ENCODE data around the gene MYBPC2.
A peak's percentile ranks its signal among the peaks of the same experiment; 100 is the strongest.
"Not testable (repeated sequence)": the region's sequence is repeated elsewhere in the genome, so short reads cannot be mapped to it uniquely, and the experiment has no call there.

Gene MYBPC2

DNA sequence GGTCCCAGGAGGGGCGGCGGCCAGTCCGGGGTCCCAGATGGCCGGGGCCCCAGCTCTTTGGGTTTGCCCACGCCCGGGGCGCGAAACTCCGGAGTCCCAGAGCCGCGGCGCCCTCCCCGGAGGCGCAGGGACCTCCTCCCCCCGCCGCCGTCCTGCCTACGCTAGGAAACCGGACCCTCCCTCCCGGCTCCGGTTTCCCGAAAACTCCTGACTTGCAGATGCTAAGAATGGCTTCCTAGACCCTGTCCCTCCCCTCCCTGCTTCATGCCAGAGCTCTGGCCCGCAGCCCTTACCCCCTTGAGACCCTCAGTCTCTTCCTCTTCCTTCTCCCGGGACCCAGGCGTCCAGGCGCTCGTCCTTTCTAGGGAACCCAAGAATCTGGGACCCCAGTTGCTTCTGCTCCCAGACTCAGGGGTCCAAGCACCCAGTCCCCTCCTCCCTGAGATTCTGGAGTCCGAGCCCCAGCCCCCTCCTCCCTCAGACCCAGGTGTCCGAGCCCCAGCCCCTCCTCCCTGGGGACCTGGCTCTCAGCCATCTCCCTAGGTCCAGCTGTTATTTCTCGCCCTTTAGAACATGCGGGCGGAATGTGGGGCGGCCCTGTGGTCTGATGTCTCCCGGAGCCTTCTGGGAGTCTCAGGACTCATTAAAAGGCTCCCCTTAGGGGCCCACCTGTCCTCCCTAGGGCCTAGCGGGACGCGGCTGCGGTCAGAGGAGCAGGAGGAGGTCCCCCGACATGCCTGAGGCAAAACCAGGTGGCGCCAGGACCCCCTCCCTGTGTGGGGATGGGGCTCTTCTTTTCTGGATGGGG is at the start of gene MYBPC2:
Gene MYBPC2 (plus strand): TSS at position 672 of the 808 bp plus-strand sequence. CDS start 62 bp downstream, at position 734.
- H3K36me3 ChIP-seq (ENCODE audit: insufficient read depth, low read length): no peaks in the 10 kb centered on the region
- H3K9ac ChIP-seq (ENCODE audit: insufficient read length): peak within 1 kb of the TSS; percentile 47
- H3K4me3 ChIP-seq: peak within 1 kb of the TSS; percentile 76
- no peaks in the 10 kb centered on the region for H3K9me3 ChIP-seq (ENCODE audit: low read depth, low read length)
- no peak for DNase-seq (ENCODE audit: low read depth, low spot score)
- TF ChIP-seq EZH2 (IDR thresholded peaks at IDR 0.05) (no peak), POLR2AphosphoS5 (IDR thresholded peaks at IDR 0.05; ENCODE audit: borderline replicate concordance, low read depth, low read length) (no peak), FOXP2 (optimal IDR thresholded peaks at IDR 0.05; ENCODE audit: control extremely low read depth, extremely low read length, insufficient read depth) (no peak)
- no peak within 1 kb of the TSS for H3K27ac ChIP-seq

DNA sequence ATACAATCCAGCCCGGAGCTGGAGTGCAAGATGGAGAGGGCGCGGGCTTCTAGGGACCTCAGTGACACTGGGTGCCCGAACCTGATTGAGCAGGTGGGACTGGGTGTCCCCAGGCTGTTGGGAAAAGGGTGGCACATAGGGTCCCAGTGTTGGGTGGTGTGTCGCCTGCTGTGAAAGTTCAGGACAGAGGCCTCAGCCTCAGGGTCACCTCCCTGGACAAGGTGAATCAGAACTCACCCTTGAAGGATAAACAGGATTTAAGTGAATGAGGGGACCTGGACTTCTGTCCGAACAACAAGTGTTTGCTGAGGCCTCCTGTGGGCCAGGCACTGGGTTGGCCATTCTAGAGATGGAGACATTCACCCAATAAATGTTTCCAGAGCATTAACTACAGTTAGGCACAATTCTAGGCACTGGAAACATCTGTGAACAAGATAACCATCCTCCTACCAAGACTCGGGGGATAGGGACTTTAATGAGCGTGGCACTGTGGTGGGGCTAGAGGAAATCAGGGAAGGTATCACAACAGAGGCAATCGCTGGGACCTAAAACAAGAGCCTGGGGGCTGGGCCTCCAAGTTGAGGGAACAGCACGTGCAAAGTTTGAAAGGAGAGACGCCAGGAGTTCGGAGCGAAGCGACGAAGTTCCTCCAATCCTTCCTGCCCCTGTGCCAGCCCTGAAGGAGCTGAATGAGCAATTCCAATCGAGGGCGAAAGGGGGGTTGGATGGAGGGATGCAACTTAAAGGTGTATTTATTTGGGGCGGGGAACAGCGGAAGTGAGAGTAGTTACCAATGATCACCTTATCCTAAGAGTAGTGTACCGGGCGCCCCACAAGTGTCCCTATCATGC is 49.5 kb upstream of the MYBPC2 start:
- Histone ChIP-seq H3K9me3 (ENCODE audit: low read depth, low read length) (no peaks in the 10 kb centered on the region), H3K9ac (ENCODE audit: insufficient read length) (peak overlapping the region; percentile 75), H3K27ac (peak overlapping the region; percentile 68; the same call in 1 of the 2 replicates), H3K4me3 (peak overlapping the region; percentile 86), H3K36me3 (ENCODE audit: insufficient read depth, low read length) (peaks cover 35% of the 10 kb centered on the region; the same call in 1 of the 2 replicates)
- no peak for DNase-seq (ENCODE audit: low read depth, low spot score)
- TF ChIP-seq POLR2AphosphoS5 (IDR thresholded peaks at IDR 0.05; ENCODE audit: borderline replicate concordance, low read depth, low read length) (no peak), EZH2 (IDR thresholded peaks at IDR 0.05) (no peak), FOXP2 (optimal IDR thresholded peaks at IDR 0.05; ENCODE audit: control extremely low read depth, extremely low read length, insufficient read depth) (no peak)

DNA sequence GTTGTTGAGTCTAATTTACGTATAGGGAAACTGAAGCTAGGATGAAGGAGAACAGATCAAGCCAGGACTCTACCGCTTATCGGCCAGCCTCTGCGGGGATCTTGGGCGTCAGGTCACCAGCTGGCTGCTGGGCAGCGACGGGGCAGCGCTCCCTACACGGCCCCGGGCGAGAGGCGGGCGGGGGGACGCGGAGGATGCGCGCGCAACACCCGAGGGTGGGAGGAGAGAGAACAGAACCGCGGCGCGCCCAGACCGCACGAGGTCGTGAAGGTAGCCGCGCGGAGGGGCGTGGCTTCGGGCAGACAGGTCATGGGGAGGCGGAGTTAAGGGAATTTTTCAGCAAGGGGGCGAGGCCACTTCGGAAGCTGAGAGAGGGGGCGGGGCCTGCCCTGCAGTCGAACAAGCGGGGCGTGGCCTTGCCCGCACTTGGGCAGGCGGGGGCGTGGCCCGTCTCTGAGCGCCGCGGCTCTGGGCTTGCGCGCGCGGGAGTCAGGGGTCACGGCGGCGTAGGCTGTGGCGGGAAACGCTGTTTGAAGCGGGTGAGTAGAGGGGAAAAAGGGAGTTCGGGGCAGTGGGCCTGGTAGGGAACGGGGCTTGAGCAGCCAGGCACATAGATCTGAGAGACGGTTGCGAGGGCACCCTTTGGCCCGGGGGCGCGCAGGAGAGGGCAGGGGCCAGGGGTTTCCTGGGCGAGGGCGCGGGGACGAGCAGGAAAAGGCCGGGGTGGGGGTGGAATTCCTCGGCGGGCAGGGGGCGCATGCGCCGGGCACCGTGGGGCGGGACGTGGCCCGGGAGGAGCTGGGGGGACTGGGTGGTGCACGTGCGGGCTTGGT is 48.6 kb upstream of the MYBPC2 start, which contains the start of gene POLD1:
Gene POLD1 (plus strand): TSS at position 496 of the 833 bp plus-strand sequence. CDS start 14,505 bp downstream, outside the sequence.
- peak within 1 kb of the TSS; percentile 80 for H3K9ac ChIP-seq (ENCODE audit: insufficient read length)
- peaks cover 27% of the 10 kb centered on the region; the same call in 1 of the 2 replicates for H3K36me3 ChIP-seq (ENCODE audit: insufficient read depth, low read length)
- H3K4me3 ChIP-seq: peak within 1 kb of the TSS; percentile 86
- TF ChIP-seq FOXP2 (optimal IDR thresholded peaks at IDR 0.05; ENCODE audit: control extremely low read depth, extremely low read length, insufficient read depth) (no peak), POLR2AphosphoS5 (IDR thresholded peaks at IDR 0.05; ENCODE audit: borderline replicate concordance, low read depth, low read length) (peak; percentile 83)
- H3K9me3 ChIP-seq (ENCODE audit: low read depth, low read length): no peaks in the 10 kb centered on the region
- DNase-seq (ENCODE audit: low read depth, low spot score): peak; percentile 80
- H3K27ac ChIP-seq: peak within 1 kb of the TSS; percentile 68

DNA sequence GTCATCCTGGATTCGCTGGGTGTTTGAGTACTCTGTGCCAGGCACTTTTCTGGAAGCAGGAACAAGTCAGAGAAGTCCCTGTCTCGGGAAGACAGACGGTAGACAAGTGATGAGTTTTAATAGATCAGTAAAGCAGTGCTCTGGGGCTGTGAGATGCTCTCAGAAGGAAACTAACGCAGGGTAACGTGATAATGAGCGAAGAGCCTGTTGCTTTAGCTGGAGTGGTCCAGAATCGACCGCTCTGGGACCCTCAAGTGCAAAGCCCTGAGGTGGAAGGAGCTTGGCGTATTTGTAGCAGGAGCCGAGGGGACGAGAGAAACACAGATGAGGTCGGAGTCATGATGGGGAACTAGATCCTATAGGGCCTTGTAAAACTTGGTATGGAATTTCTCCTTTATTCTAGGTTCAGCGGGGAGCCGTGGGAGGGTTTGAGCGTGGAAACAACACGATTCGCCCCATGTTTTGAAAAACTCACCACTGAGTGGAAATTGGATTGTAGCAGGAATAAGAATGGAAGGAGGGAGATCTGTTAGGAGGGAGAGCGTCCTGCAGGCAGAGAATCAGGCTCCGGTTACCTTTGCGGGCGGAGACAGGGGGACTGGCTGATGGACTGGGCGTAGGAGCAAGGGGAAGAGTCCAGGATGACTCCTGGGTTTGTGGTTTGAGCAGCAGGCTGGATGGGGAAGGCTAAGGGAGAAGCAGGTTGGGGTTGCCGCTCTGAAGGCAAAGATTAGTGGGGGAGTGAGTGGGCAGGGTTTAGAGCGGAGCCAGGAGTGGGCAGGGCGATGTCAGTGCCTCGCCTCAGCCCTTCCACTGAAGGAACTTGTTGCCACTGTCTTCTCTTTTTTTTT is 47.8 kb upstream of the MYBPC2 start:
- Histone ChIP-seq H3K36me3 (ENCODE audit: insufficient read depth, low read length) (peaks cover 18% of the 10 kb centered on the region; the same call in 1 of the 2 replicates), H3K27ac (peak overlapping the region; percentile 63; the same call in 1 of the 2 replicates), H3K9ac (ENCODE audit: insufficient read length) (peak overlapping the region; percentile 80), H3K4me3 (peak overlapping the region; percentile 86), H3K9me3 (ENCODE audit: low read depth, low read length) (no peaks in the 10 kb centered on the region)
- DNase-seq (ENCODE audit: low read depth, low spot score): no peak
- TF ChIP-seq POLR2AphosphoS5 (IDR thresholded peaks at IDR 0.05; ENCODE audit: borderline replicate concordance, low read depth, low read length): no peak
- TF ChIP-seq FOXP2 (optimal IDR thresholded peaks at IDR 0.05; ENCODE audit: control extremely low read depth, extremely low read length, insufficient read depth): no peak
- TF ChIP-seq EZH2 (IDR thresholded peaks at IDR 0.05): no peak

DNA sequence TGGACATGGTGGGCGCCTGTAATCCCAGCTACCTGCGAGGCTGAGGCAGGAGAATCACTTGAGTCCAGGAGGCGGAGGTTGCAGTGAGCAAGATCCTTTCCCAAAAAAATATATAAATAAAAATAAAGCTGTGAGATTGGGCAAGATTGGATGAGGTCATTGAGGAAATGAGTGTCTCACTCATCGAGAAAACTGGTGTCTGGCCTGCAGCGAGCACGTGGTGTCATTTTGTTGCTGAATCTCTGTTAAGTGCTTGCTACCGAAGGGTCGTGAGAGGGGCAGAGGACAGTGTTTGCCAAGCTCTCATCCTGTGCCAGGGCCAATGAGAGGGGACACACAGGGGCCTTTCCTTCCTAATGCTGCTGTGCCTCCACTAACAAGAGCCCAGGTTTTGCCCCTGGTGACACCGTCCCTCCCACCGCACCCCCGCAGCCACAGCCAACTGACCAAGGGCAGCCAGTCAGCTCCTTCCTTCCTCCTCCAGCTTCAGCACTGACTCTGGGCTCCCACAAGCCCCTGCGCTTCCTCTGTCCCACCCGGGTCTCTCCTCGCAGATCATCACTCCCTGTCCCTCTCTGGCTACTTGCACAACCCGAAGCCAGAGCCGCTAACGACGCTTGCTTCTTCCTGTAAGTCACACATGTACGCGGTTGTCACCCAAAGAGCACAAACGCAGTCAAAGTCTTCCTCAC is 45.4 kb upstream of the MYBPC2 start:
- no peak overlapping the region for H3K4me3 ChIP-seq
- H3K36me3 ChIP-seq (ENCODE audit: insufficient read depth, low read length): peaks cover 22% of the 10 kb centered on the region; the same call in 1 of the 2 replicates
- no peak overlapping the region for H3K27ac ChIP-seq
- no peaks in the 10 kb centered on the region for H3K9me3 ChIP-seq (ENCODE audit: low read depth, low read length)
- H3K9ac ChIP-seq (ENCODE audit: insufficient read length): no peak overlapping the region
- TF ChIP-seq POLR2AphosphoS5 (IDR thresholded peaks at IDR 0.05; ENCODE audit: borderline replicate concordance, low read depth, low read length) (no peak), EZH2 (IDR thresholded peaks at IDR 0.05) (no peak), FOXP2 (optimal IDR thresholded peaks at IDR 0.05; ENCODE audit: control extremely low read depth, extremely low read length, insufficient read depth) (no peak)
- no peak for DNase-seq (ENCODE audit: low read depth, low spot score)

DNA sequence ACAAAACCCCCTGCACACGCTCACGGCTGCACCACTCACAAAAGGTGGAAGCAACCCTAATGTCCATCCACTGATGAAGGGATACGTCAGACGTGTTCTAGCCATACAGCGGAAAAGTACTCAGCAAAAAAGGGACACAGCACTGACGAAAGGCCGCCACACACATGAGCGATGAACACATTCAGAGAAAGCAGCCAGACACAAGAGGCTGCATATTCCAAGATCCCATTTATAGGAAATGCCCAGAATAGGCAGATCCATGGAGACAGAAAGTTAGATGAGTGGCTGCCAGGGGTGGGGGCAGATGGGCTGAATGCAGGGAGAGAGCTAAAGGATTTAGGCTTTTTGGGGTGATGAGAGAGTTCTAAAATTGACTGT is 44.8 kb upstream of the MYBPC2 start:
- peaks cover 27% of the 10 kb centered on the region for H3K36me3 ChIP-seq (ENCODE audit: insufficient read depth, low read length)
- no peak overlapping the region for H3K4me3 ChIP-seq
- no peak overlapping the region for H3K27ac ChIP-seq
- DNase-seq (ENCODE audit: low read depth, low spot score): no peak
- TF ChIP-seq POLR2AphosphoS5 (IDR thresholded peaks at IDR 0.05; ENCODE audit: borderline replicate concordance, low read depth, low read length) (no peak), FOXP2 (optimal IDR thresholded peaks at IDR 0.05; ENCODE audit: control extremely low read depth, extremely low read length, insufficient read depth) (no peak), EZH2 (IDR thresholded peaks at IDR 0.05) (no peak)
- H3K9me3 ChIP-seq (ENCODE audit: low read depth, low read length): no peaks in the 10 kb centered on the region
- no peak overlapping the region for H3K9ac ChIP-seq (ENCODE audit: insufficient read length)

DNA sequence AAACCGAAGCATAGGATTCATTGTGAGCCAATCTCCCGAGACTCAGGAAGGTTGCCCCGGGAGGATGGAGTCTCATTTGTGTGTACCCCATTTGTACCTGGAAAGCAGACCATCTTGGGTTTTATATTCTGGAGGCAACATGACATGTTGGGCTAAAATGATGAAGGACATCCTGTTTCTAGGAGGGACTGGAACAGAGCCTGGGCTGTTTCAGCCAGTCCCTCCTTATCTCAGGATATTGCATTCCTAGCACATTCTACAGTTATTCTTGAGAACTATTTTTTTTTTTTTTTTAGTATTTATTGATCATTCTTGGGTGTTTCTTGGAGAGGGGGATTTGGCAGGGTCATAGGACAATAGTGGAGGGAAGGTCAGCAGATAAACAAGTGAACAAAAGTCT is 42.4 kb upstream of the MYBPC2 start:
- not testable (repeated sequence) for H3K27ac ChIP-seq; DNase-seq (ENCODE audit: low read depth, low spot score); H3K4me3 ChIP-seq; H3K9ac ChIP-seq (ENCODE audit: insufficient read length); H3K9me3 ChIP-seq (ENCODE audit: low read depth, low read length)
- peaks cover 31% of the 10 kb centered on the region for H3K36me3 ChIP-seq (ENCODE audit: insufficient read depth, low read length)

DNA sequence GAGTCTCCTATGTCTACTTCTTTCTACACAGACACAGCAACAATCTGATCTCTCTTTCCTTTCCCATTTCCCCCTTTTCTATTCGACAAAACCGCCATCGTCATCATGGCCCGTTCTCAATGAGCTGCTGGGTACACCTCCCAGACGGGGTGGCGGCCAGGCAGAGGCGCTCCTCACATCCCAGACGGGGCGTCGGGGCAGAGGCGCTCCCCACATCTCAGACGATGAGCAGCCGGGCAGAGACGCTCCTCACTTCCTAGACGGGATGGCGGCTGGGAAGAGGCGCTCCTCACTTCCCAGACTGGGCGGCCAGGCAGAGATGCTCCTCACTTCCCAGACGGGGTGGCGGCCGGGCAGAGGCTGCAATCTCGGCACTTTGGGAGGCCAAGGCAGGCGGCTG is 41.7 kb upstream of the MYBPC2 start:
- H3K27ac ChIP-seq; H3K9ac ChIP-seq (ENCODE audit: insufficient read length); H3K4me3 ChIP-seq; H3K9me3 ChIP-seq (ENCODE audit: low read depth, low read length); DNase-seq (ENCODE audit: low read depth, low spot score): not testable (repeated sequence)
- H3K36me3 ChIP-seq (ENCODE audit: insufficient read depth, low read length): peaks cover 31% of the 10 kb centered on the region

All from SK-N-MC (cell line).